Endothelial cell (in vitro differentiated cells): ENCODE data around the gene PRR36. TPM values are rescaled to one million over a fixed set of nuclear protein-coding genes. Genes with fewer than 3 reads are reported as not detected.

Experiments
- DNase-seq: peaks from one replicate; pipeline ENCODE4 v3.0.0; 2021; ENCODE audit warnings: low spot score
- H3K27ac Mint-ChIP-seq: one replicate; pipeline ENCODE4 v1.8.0; 2021; ENCODE audit warnings: mixed read lengths, inconsistent platforms; ENCODE audit not compliant: unreplicated experiment
- H3K27me3 Mint-ChIP-seq: one replicate; pipeline ENCODE4 v1.8.0; 2021; ENCODE audit warnings: mild to moderate bottlenecking, moderate library complexity, mixed read lengths, inconsistent platforms; ENCODE audit not compliant: unreplicated experiment
- H3K36me3 Mint-ChIP-seq: one replicate; pipeline ENCODE4 v1.8.0; 2021; ENCODE audit warnings: mild to moderate bottlenecking, low read depth, mixed read lengths, inconsistent platforms; ENCODE audit not compliant: unreplicated experiment
- H3K4me1 Mint-ChIP-seq: one replicate; pipeline ENCODE4 v1.8.0; 2021; ENCODE audit warnings: mild to moderate bottlenecking, mixed read lengths, inconsistent platforms; ENCODE audit not compliant: unreplicated experiment
- H3K4me3 Mint-ChIP-seq: one replicate; pipeline ENCODE4 v1.8.0; 2021; ENCODE audit warnings: mild to moderate bottlenecking, mixed read lengths, inconsistent platforms; ENCODE audit not compliant: unreplicated experiment
- H3K9me3 Mint-ChIP-seq: one replicate; pipeline ENCODE4 v1.8.0; 2021; ENCODE audit warnings: mixed read lengths, inconsistent platforms; ENCODE audit not compliant: unreplicated experiment
- total RNA-seq: library from RNA; stranded (reverse); fragmentation: NEBNext Ultra II Directional; extraction: Animal tissue kit (Norgen Biotek cat#: 25700); gene quantifications from one replicate; pipeline ENCODE4 v1.2.1, GENCODE V29; 2021; ENCODE audit not compliant: unreplicated experiment
- TF ChIP-seq, protein P1 (sequence below): fragments of 200-600 bp; sonication (generic); IDR thresholded peaks from one replicate; pipeline ENCODE4 v1.5.0; 2021; ENCODE audit warnings: antibody characterized with exemption; ENCODE audit not compliant: unreplicated experiment

Gene PRR36
- total RNA-seq, 1 donor from 2014 or later: 0.23 TPM

DNA sequence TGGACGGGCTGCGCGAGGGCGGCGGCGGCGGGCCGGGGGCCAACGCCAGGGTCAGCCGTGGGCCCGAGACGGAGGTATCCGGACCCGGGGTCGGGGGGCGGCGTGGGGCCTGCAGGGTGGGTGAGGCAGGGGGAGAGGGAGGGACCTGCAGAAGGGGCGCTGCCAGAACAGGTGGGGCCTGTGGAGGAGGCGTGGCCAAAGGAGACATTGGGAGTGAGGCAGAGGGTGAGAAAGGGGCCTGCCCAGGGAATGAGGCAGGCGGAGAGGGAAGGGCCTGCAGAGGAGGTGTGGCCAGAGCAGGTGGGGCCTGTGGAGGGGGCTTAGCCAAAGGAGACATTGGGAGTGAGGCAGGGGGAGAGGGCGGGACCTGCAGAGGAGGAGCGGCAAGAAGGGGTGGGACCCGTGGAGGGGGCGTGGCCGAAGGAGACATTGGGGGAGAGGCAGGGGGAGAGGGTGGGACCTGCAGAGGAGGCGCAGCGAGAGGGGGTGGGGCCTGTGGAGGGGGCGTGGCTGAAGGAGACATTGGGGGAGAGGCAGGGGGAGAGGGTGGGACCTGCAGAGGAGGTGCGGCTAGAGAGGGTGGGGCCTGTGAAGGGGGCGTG, 4.2 kb downstream of the PRR36 start:
- no peak overlapping the region for H3K27ac Mint-ChIP-seq
- peaks cover 23% of the 10 kb centered on the region for H3K27me3 Mint-ChIP-seq
- TF ChIP-seq, protein P1, sequence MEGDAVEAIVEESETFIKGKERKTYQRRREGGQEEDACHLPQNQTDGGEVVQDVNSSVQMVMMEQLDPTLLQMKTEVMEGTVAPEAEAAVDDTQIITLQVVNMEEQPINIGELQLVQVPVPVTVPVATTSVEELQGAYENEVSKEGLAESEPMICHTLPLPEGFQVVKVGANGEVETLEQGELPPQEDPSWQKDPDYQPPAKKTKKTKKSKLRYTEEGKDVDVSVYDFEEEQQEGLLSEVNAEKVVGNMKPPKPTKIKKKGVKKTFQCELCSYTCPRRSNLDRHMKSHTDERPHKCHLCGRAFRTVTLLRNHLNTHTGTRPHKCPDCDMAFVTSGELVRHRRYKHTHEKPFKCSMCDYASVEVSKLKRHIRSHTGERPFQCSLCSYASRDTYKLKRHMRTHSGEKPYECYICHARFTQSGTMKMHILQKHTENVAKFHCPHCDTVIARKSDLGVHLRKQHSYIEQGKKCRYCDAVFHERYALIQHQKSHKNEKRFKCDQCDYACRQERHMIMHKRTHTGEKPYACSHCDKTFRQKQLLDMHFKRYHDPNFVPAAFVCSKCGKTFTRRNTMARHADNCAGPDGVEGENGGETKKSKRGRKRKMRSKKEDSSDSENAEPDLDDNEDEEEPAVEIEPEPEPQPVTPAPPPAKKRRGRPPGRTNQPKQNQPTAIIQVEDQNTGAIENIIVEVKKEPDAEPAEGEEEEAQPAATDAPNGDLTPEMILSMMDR: no peak
- no peaks in the 10 kb centered on the region for H3K36me3 Mint-ChIP-seq
- DNase-seq: no peak
- no peak overlapping the region for H3K4me3 Mint-ChIP-seq
- H3K9me3 Mint-ChIP-seq: no peaks in the 10 kb centered on the region
- no peaks in the 10 kb centered on the region for H3K4me1 Mint-ChIP-seq

DNA sequence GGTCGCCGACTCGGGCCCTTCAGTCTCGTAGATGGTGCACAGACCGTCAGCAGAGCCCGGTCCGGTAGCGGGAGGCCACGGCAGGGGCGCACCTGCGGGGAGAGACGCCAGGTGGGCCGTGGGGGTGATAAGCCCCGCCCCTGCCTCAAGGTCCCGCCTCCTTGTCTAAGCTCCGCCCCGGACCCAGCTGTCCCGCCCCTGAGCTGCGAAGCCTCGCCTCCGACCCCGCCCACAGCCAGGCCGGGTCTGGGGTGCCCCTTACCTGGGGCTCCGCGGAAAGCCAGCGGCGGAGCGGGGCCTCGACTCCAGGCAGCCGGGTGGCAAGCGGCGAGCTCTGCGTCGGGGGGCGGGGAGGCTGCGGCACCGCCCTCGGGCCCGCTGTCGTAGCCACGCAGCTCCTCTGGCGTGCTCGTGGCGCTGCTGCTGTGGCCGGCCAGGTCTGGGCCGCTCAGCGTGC, 4.7 kb downstream of the PRR36 start:
- H3K27ac Mint-ChIP-seq: no peak overlapping the region
- peaks cover 27% of the 10 kb centered on the region for H3K27me3 Mint-ChIP-seq
- no peaks in the 10 kb centered on the region for H3K36me3 Mint-ChIP-seq
- H3K4me1 Mint-ChIP-seq: no peaks in the 10 kb centered on the region
- no peak overlapping the region for H3K4me3 Mint-ChIP-seq
- peak; percentile 53 for DNase-seq
- no peaks in the 10 kb centered on the region for H3K9me3 Mint-ChIP-seq
- TF ChIP-seq, protein P1: peak; percentile 59

DNA sequence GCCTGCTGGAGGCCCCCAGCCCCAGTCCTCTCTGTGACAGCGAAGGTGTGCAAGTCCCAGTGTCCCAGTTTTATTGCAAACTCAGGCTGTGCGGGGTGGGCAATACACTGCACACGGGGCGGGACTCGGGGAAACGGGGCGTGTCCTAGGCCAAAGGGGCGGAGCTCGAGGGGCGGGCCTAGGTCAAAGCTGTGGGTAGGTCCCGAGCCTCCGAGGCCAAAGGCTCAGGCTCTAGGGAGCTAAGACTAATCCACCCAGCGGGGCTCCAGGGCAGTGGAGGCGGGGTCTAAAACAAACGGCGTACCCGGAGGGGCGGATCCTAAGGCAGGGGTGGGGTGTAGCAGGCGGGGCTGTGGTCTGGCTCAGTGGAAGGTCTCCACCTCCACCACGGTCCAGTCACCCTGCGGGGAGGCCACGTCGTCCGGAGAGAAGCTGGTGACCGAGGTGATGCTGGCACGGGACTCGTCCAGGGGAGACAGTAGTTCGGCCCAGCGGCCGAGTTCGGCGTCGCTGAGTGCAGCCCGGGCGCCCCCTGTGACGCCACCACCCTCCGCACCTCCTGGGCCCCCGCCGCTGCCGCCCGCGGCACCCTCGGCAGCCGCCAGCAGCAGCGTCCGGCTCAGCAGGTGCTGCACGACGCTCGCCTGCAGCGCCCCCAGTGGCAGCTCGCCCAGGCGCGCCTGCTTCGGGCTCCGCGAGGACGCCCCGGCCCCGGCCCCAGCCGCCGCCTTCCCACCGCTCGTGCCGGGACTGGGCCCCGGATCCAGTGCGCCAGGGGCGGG, 5.3 kb downstream of the PRR36 start:
- peak; percentile 80 for DNase-seq
- Mint-ChIP-seq H3K9me3 (no peaks in the 10 kb centered on the region), H3K4me1 (no peaks in the 10 kb centered on the region), H3K36me3 (no peaks in the 10 kb centered on the region), H3K4me3 (no peak overlapping the region), H3K27ac (no peak overlapping the region), H3K27me3 (peaks cover 30% of the 10 kb centered on the region)
- TF ChIP-seq, protein P1: peak; percentile 97

DNA sequence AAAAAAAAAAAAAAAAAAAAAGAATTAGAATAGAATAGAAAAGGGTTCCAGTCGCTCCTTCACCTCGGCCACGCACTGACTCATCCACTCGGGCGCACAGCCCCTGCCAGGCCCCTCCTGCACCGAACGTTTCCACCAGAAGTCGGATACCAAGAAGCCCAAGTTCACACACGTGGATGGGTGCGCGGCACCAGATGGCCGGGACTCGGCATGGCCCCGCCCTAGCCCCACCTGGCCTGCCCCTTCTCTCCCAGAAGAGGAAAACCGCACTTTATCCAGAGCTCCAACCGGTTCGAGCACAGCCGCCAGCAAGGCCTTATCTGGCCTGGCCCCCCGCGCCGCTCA, 5.9 kb downstream of the PRR36 start:
- no peaks in the 10 kb centered on the region for H3K36me3 Mint-ChIP-seq
- no peak overlapping the region for H3K4me3 Mint-ChIP-seq
- H3K9me3 Mint-ChIP-seq: no peaks in the 10 kb centered on the region
- TF ChIP-seq, protein P1: no peak
- no peak overlapping the region for H3K27ac Mint-ChIP-seq
- H3K27me3 Mint-ChIP-seq: peaks cover 27% of the 10 kb centered on the region
- no peak for DNase-seq
- no peaks in the 10 kb centered on the region for H3K4me1 Mint-ChIP-seq
